ENCODE measurements around the gene MAP2K2.

MAP2K2 gene

GRCh38 chr19:4114181-4114580, 9.7 kb downstream of the MAP2K2 start (continued):
- TF ChIP-seq ATF2 (tag by site-specific recombination; IDR thresholded peaks at IDR 0.05; ENCODE audit: low read depth), result no peak
- no peak for TF ChIP-seq ZNF112 (tag by site-specific recombination; IDR thresholded peaks at IDR 0.05)
- no peak for TF ChIP-seq KLF10 (tag by site-specific recombination; IDR thresholded peaks at IDR 0.05)
- no peak for TF ChIP-seq ZBTB44 (tag by site-specific recombination; IDR thresholded peaks at IDR 0.05)
- TF ChIP-seq ZNF548 (tag by site-specific recombination; IDR thresholded peaks at IDR 0.05), result no peak
- no peak for TF ChIP-seq ZNF121 (tag by site-specific recombination; IDR thresholded peaks at IDR 0.05)
- no peak for TF ChIP-seq ZBTB26 (tag by site-specific recombination; optimal IDR thresholded peaks at IDR 0.05)
- TF ChIP-seq ZNF302 (tag by site-specific recombination; IDR thresholded peaks at IDR 0.05; ENCODE audit: low read depth), result no peak
- no peak for TF ChIP-seq ZNF596 (tag by site-specific recombination; IDR thresholded peaks at IDR 0.05)
- TF ChIP-seq ZNF324 (tag by site-specific recombination; IDR thresholded peaks at IDR 0.05), result no peak
- TF ChIP-seq ZNF280D (tag by site-specific recombination; IDR thresholded peaks at IDR 0.05), result no peak
- TF ChIP-seq ZNF248 (tag by site-specific recombination; IDR thresholded peaks at IDR 0.05), result no peak

- ChIA-PET POLR2A (no interaction called here), CTCF (interaction anchor here (1.5 kb wide), 1 partner anchor 26 kb away, joined by 7 read pairs; no protein-coding TSS in a partner anchor)
- no peak overlapping the region for H3K27ac ChIP-seq (ENCODE audit: extremely low read depth, low read depth, low read length)
- no peak overlapping the region for H3K4me3 ChIP-seq (ENCODE audit: low read depth, low read length)
- H3K4me1 ChIP-seq (ENCODE audit: control insufficient read depth, insufficient read depth, low read length), result no peaks in the 10 kb centered on the region
- TF ChIP-seq ZNF660 (tag by site-specific recombination; IDR thresholded peaks at IDR 0.05), result no peak
- TF ChIP-seq ZNF785 (tag by site-specific recombination; IDR thresholded peaks at IDR 0.05), result no peak
- no peak for TF ChIP-seq ZNF266 (tag by site-specific recombination; IDR thresholded peaks at IDR 0.05; ENCODE audit: low read depth)
- no peak for TF ChIP-seq ZFP37 (tag by site-specific recombination; IDR thresholded peaks at IDR 0.05)
- H3K36me3 ChIP-seq (ENCODE audit: control insufficient read depth in 2 of 2, insufficient read depth in 1 of 2, low read length in 2 of 2), result peaks cover 15 to 95% of the 10 kb centered on the region in 2 experiments; a peak in 2 of 3 replicates
- H3K9me3 ChIP-seq (ENCODE audit: control insufficient read depth, insufficient read depth, low read depth, low read length), result no peaks in the 10 kb centered on the region
Observed at GRCh38 chr19:4113398-4114088, 10.4 kb downstream of the MAP2K2 start.

GRCh38 chr19:4112367-4112766, 11.6 kb downstream of the MAP2K2 start:
- no peaks in the 10 kb centered on the region for H3K9me3 ChIP-seq (ENCODE audit: control insufficient read depth, insufficient read depth, low read depth, low read length)
- TF ChIP-seq SCRT2 (tag by site-specific recombination; IDR thresholded peaks at IDR 0.05) (no peak), ZNF121 (tag by site-specific recombination; IDR thresholded peaks at IDR 0.05) (no peak), ZNF529 (tag by site-specific recombination; IDR thresholded peaks at IDR 0.05; ENCODE audit: insufficient replicate concordance) (no peak), ZNF843 (tag by site-specific recombination; IDR thresholded peaks at IDR 0.05) (no peak), TCF7L2 (IDR thresholded peaks at IDR 0.05; ENCODE audit: borderline replicate concordance, low read depth, low read length) (no peak)
- no peak overlapping the region for H3K27ac ChIP-seq (ENCODE audit: extremely low read depth, low read depth, low read length)
- H3K4me3 ChIP-seq (ENCODE audit: low read depth, low read length), result no peak overlapping the region
- POLR2A ChIA-PET, result no interaction called here
- CTCF ChIA-PET, result no interaction called here
- peaks cover 17 to 96% of the 10 kb centered on the region in 2 experiments; a peak in 2 of 3 replicates for H3K36me3 ChIP-seq (ENCODE audit: control insufficient read depth in 2 of 2, insufficient read depth in 1 of 2, low read length in 2 of 2)
- no peaks in the 10 kb centered on the region for H3K4me1 ChIP-seq (ENCODE audit: control insufficient read depth, insufficient read depth, low read length)

All from HEK293 (cell line).